H1 (cell line): ENCODE measurements around the gene CAD. TPM values are rescaled to one million over a fixed set of nuclear protein-coding genes. Genes with fewer than 3 reads are reported as not detected.

Source experiments
- CTCF ChIA-PET: fragments of 300-600 bp; sonication (Branson Sonifier 250); formaldehyde crosslinking; loops from one replicate; lab custom pipeline; 2021; ENCODE audit not compliant: partially characterized antibody; lab: Charles Lee
- POLR2A ChIA-PET: fragments of 300-600 bp; sonication (Branson Sonifier 250); formaldehyde crosslinking; loops from one replicate; lab custom pipeline; 2021; ENCODE audit warnings: inconsistent platforms; ENCODE audit not compliant: partially characterized antibody; lab: Charles Lee
- DNase-seq, 2 experiments: peaks; one replicate each; pipeline versions ENCODE4 v3.0.0 to v3.0.0-alpha.2; 2010 to 2022; ENCODE audit warnings: low spot score in 2 of 2, low read depth in 1 of 2, mixed read lengths in 1 of 2
- FAIRE-seq: peaks from 2 replicates; lab custom pipeline; 2011; peaks lifted over from hg19 to GRCh38; lab: Jason Lieb, UNC
- H2AFZ ChIP-seq: 2 replicates; pipeline ENCODE4 v1.8.1; 2012; ENCODE audit warnings: low read length, inconsistent platforms
- H2AK5ac ChIP-seq: 2 replicates; pipeline ENCODE4 v1.6.1; 2013; ENCODE audit warnings: low read depth, low read length
- H2BK120ac ChIP-seq: replicated peaks from 2 replicates; pipeline ENCODE3; 2013; ENCODE audit warnings: low read depth, low read length, inconsistent platforms
- H2BK12ac ChIP-seq: 2 replicates; pipeline ENCODE4 v1.6.1; 2013; ENCODE audit warnings: low read depth, low read length
- H2BK15ac ChIP-seq: 2 replicates; pipeline ENCODE4 v1.6.1; 2013; ENCODE audit warnings: low read length
- H2BK20ac ChIP-seq: 2 replicates; pipeline ENCODE4 v1.6.1; 2013; ENCODE audit warnings: low read length
- H2BK5ac ChIP-seq: 2 replicates; pipeline ENCODE4 v1.6.1; 2013; ENCODE audit warnings: low read depth, low read length
- H3K14ac ChIP-seq: 2 replicates; pipeline ENCODE4 v1.6.1; 2013; ENCODE audit warnings: inconsistent platforms; ENCODE audit not compliant: insufficient read length
- H3K18ac ChIP-seq: 2 replicates; pipeline ENCODE4 v1.6.1; 2013; ENCODE audit warnings: low read length; ENCODE audit errors: extremely low read depth
- H3K23ac ChIP-seq: 2 replicates; pipeline ENCODE4 v1.6.1; 2013; ENCODE audit warnings: inconsistent platforms; ENCODE audit not compliant: insufficient read length
- H3K23me2 ChIP-seq: 2 replicates; pipeline ENCODE4 v1.6.1; 2013; ENCODE audit warnings: low read depth, low read length
- H3K27ac ChIP-seq: 2 replicates; pipeline ENCODE4 v1.6.1; 2011; ENCODE audit warnings: low read depth, low read length, inconsistent platforms
- H3K27me3 ChIP-seq, 4 experiments: replicated peaks in 1 of 4; 1 replicate in 1 of 4; 2 replicates in 3 of 4; pipeline versions ENCODE4 v1.6.1 to v1.8.1; 2011 to 2013; ENCODE audit warnings: low read length in 3 of 4, mild to moderate bottlenecking in 3 of 4, inconsistent platforms in 2 of 4, mixed read lengths in 2 of 4, moderate library complexity in 1 of 4; ENCODE audit not compliant: control insufficient read depth in 3 of 4, insufficient read depth in 3 of 4; ENCODE audit errors: extremely low read depth in 1 of 4
- H3K36me3 ChIP-seq, 4 experiments: 2 replicates each; pipeline versions ENCODE4 v1.6.1 to v1.8.1; 2011 to 2013; ENCODE audit warnings: mild to moderate bottlenecking in 4 of 4, low read length in 3 of 4, moderate library complexity in 2 of 4, control low read depth in 1 of 4, inconsistent platforms in 1 of 4; ENCODE audit not compliant: insufficient read depth in 4 of 4, control insufficient read depth in 2 of 4
- H3K4ac ChIP-seq: replicated peaks from 2 replicates; pipeline ENCODE3; 2013; ENCODE audit warnings: low read length, low read depth, mixed read lengths, inconsistent platforms; ENCODE audit not compliant: insufficient read length
- H3K4me1 ChIP-seq, 4 experiments: replicated peaks in 1 of 4; 1 replicate in 1 of 4; 2 replicates in 3 of 4; pipeline versions ENCODE4 v1.6.1 to v1.8.1; 2011 to 2013; ENCODE audit warnings: low read length in 3 of 4, inconsistent platforms in 2 of 4, mixed read lengths in 1 of 4; ENCODE audit not compliant: insufficient read depth in 4 of 4, control insufficient read depth in 3 of 4
- H3K4me2 ChIP-seq, 2 experiments: 2 replicates each; pipeline versions ENCODE4 v1.6.1 to v1.8.1; 2011 to 2013; ENCODE audit warnings: low read depth in 2 of 2, low read length in 2 of 2, control low read depth in 1 of 2, inconsistent platforms in 1 of 2, mild to moderate bottlenecking in 1 of 2; ENCODE audit not compliant: insufficient read depth in 1 of 2
- H3K4me3 ChIP-seq, 4 experiments: fragments of 200-600, 300-600 bp in 1 of 4; sonication (generic), shearing (Covaris generic), sonication (Bioruptor Twin) in 1 of 4; 2 replicates each; pipeline versions ENCODE4 v1.5.1 to v1.8.1; 2011 to 2016; ENCODE audit warnings: low read length in 4 of 4, low read depth in 3 of 4, control low read depth in 2 of 4, inconsistent platforms in 2 of 4, mild to moderate bottlenecking in 2 of 4, mixed read lengths in 1 of 4, moderate library complexity in 1 of 4; ENCODE audit not compliant: insufficient read depth in 2 of 4; ENCODE audit errors: extremely low read depth in 1 of 4
- H3K56ac ChIP-seq: replicated peaks from 2 replicates; pipeline ENCODE3; 2013; ENCODE audit warnings: low read depth, mild to moderate bottlenecking, mixed read lengths, low read length, inconsistent platforms; ENCODE audit not compliant: insufficient read length
- H3K79me1 ChIP-seq: 2 replicates; pipeline ENCODE4 v1.6.1; 2013; ENCODE audit warnings: low read depth, low read length, control low read depth
- H3K79me2 ChIP-seq, 2 experiments: 2 replicates each; pipeline versions ENCODE4 v1.6.1 to v1.8.1; 2012 to 2013; ENCODE audit warnings: low read length in 2 of 2, mild to moderate bottlenecking in 2 of 2, inconsistent platforms in 1 of 2; ENCODE audit not compliant: insufficient read depth in 2 of 2, control insufficient read depth in 1 of 2
- H3K9ac ChIP-seq, 4 experiments: replicated peaks in 1 of 4; 1 replicate in 1 of 4; 2 replicates in 3 of 4; pipeline versions ENCODE4 v1.6.1 to v1.8.1; 2011 to 2013; ENCODE audit warnings: low read depth in 3 of 4, low read length in 3 of 4, control low read depth in 2 of 4, mild to moderate bottlenecking in 2 of 4, moderate library complexity in 2 of 4, inconsistent platforms in 1 of 4; ENCODE audit errors: extremely low read depth in 1 of 4
- H3K9me3 ChIP-seq, 2 experiments: 2 replicates each; pipeline versions ENCODE4 v1.6.1 to v1.8.1; 2012 to 2013; ENCODE audit warnings: mild to moderate bottlenecking in 2 of 2, moderate library complexity in 2 of 2, control low read depth in 1 of 2, inconsistent platforms in 1 of 2, low read depth in 1 of 2, low read length in 1 of 2, mixed read lengths in 1 of 2; ENCODE audit not compliant: insufficient read depth in 2 of 2
- H4K20me1 ChIP-seq, 2 experiments: replicated peaks in 1 of 2; 2 replicates each; pipeline versions ENCODE3 to v1.8.1; 2011 to 2013; ENCODE audit warnings: inconsistent platforms in 2 of 2, low read length in 2 of 2, mild to moderate bottlenecking in 1 of 2; ENCODE audit not compliant: insufficient read depth in 2 of 2, control insufficient read depth in 1 of 2
- H4K5ac ChIP-seq: 2 replicates; pipeline ENCODE4 v1.6.1; 2013; ENCODE audit warnings: low read length, low read depth, mixed read lengths, inconsistent platforms; ENCODE audit not compliant: insufficient read length
- H4K8ac ChIP-seq: 2 replicates; pipeline ENCODE4 v1.8.0; 2013; ENCODE audit warnings: mild to moderate bottlenecking, moderate library complexity, low read length, inconsistent platforms; ENCODE audit not compliant: insufficient read depth; ENCODE audit errors: extremely low read depth
- H4K91ac ChIP-seq: replicated peaks from 2 replicates; pipeline ENCODE3; 2013; ENCODE audit warnings: low read length, mixed read lengths, inconsistent platforms; ENCODE audit not compliant: insufficient read length
- POLR2A ChIP-seq, 2 experiments: IDR thresholded peaks; 1 replicate in 1 of 2; 2 replicates in 1 of 2; pipeline ENCODE4 v1.6.1; 2011; ENCODE audit warnings: low read depth in 2 of 2, low read length in 2 of 2, mild to moderate bottlenecking in 2 of 2; ENCODE audit errors: control extremely low read depth in 1 of 2
- POLR2AphosphoS5 ChIP-seq: IDR thresholded peaks from 2 replicates; pipeline ENCODE4 v1.6.1; 2011; ENCODE audit warnings: low read depth, low read length
- RBBP5 ChIP-seq: IDR thresholded peaks from 2 replicates; pipeline ENCODE4 v1.7.1; 2012; ENCODE audit warnings: low read depth, mild to moderate bottlenecking, inconsistent platforms, low read length, moderate library complexity, borderline replicate concordance
- SAP30 ChIP-seq: fragments of 300-600 bp; sonication (generic); IDR thresholded peaks from 2 replicates; pipeline ENCODE4 v1.7.1; 2012; ENCODE audit warnings: low read length, moderate library complexity, mild to moderate bottlenecking, inconsistent platforms; ENCODE audit not compliant: insufficient read depth, insufficient replicate concordance
- SIN3A ChIP-seq, 2 experiments: IDR thresholded peaks in 1 of 2; conservative IDR thresholded peaks in 1 of 2; 2 replicates each; pipeline ENCODE4 v1.6.1; 2011 to 2012; ENCODE audit warnings: low read length in 2 of 2, improper control_type of control experiment in 1 of 2, low read depth in 1 of 2, mild to moderate bottlenecking in 1 of 2
- TAF1 ChIP-seq: IDR thresholded peaks from 2 replicates; pipeline ENCODE4 v1.6.1; 2011; ENCODE audit warnings: mild to moderate bottlenecking, low read depth, low read length
- WGBS, 2 experiments: shearing (Covaris generic) in 1 of 2; methylation state at CpG; one replicate each; pipeline versions ENCODE4 v1.1.6 to v1.1.7; 2013 to 2015; ENCODE audit warnings: low lambda C conversion rate in 2 of 2, mixed read lengths in 2 of 2, inconsistent platforms in 1 of 2, low coverage in 1 of 2, missing lambda C conversion rate in 1 of 2; ENCODE audit not compliant: insufficient replicate concordance in 2 of 2, insufficient coverage in 1 of 2, insufficient read length in 1 of 2; ENCODE audit errors: extremely low coverage in 1 of 2, missing lambda C conversion rate in 1 of 2; 5-methylcytosine and 5-hydroxymethylcytosine counted together
- polyA plus RNA-seq, 7 experiments: library from polyadenylated mRNA; depleted of rRNA in 3 of 7; stranded (reverse) in 5 of 7; unstranded in 2 of 7; fragments of >200 nt in 5 of 7; fragments of 200-250 nt in 2 of 7; gene quantifications; 1 replicate in 5 of 7; 2 replicates in 1 of 7; 4 replicates in 1 of 7; pipeline versions ENCODE4 v1.2.1 to v1.2.3, GENCODE V29; 2011 to 2013; ENCODE audit warnings: missing spikeins in 2 of 7, mixed read lengths in 2 of 7
- total RNA-seq: library from RNA; stranded (reverse); fragmentation: NEBNext Ultra II Directional; extraction: Animal tissue kit (Norgen Biotek cat#: 25700); gene quantifications from 2 replicates; pipeline ENCODE4 v1.2.1, GENCODE V29; 2021
- TF ChIP-seq, protein P1 (sequence below): IDR thresholded peaks from 2 replicates; pipeline ENCODE4 v1.6.1; 2012; ENCODE audit warnings: inconsistent platforms
- TF ChIP-seq, protein P2 (sequence below): IDR thresholded peaks from 2 replicates; pipeline ENCODE4 v1.6.1; 2012; ENCODE audit warnings: low read length, inconsistent platforms

Gene CAD
- total and polyA plus RNA-seq, 2 of the 8 experiments (the other 6 are each of a cell fraction or from before 2014, with no cell fraction given): 130 to 146 TPM

DNA sequence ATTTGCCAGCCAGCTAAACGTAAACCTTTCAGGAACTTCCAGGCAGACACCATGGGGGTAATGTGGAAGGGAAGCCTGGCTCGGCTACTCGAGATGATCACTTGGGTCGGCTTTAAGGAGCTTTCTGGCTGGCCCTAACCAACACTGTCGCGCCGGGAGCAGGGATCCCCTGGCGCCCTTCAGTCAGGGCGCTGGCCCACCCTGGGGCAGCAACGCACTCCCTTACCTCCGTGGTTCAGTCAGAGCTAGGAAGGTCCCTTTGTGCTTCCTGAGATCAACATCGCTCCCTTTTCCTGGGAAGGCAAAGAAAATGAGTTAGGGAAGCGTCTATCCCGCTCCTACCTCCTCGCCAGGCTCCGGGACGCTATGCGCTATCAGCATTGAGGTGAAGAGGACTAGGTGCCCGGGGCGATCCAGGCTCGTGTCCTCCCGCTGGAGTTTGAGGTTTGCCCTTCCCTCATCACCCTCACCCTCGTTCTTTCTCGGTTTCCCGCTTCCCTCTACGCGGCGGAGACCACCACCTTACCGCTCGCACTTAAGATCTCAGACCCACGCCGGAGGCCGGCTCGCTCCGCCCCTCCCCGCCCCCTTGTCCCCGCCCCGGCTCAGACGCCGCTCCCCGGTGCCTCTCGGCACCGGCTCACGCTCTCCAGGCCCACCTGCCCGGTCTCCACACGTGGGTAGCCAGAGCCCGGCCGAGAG is 5.8 kb upstream of the CAD start:
- H2BK20ac ChIP-seq: no peak overlapping the region
- peaks cover 0 to under 1% (median 0%) of the 10 kb centered on the region in 4 experiments; a peak in 3 of 7 replicates for H3K4me1 ChIP-seq
- H3K4me3 ChIP-seq: peak overlapping the region; percentile 75 to 92 (median 83)
- ChIA-PET CTCF (interaction anchor here (0.5 to 1.5 kb wide), 7 partner anchors 20 to 130 kb away, joined by 3 to 4 read pairs (median 3); no protein-coding TSS in a partner anchor), POLR2A (interaction anchor here (0.6 to 6.8 kb wide), 28 partner anchors 10 to 708 kb away, joined by 3 to 42 read pairs (median 4); partner anchors contain the start of genes KHK, PREB, SLC30A3 and TRIM54)
- no peak overlapping the region for H2BK120ac ChIP-seq
- H3K36me3 ChIP-seq: peaks cover 19 to 54% (median 29%) of the 10 kb centered on the region in 4 experiments
- peak overlapping the region; percentile 97 for H3K4ac ChIP-seq
- H2AK5ac ChIP-seq: no peak overlapping the region
- peaks cover 12% of the 10 kb centered on the region for H3K23me2 ChIP-seq
- DNase-seq (no peak), FAIRE-seq (no peak)
- peak overlapping the region; percentile 95 for H3K14ac ChIP-seq
- H3K23ac ChIP-seq: no peak overlapping the region
- H2BK15ac ChIP-seq: no peak overlapping the region
- peak overlapping the region; percentile 47 for H4K8ac ChIP-seq
- no peaks in the 10 kb centered on the region for H3K9me3 ChIP-seq
- peak overlapping the region; percentile 85; the same call in 1 of the 2 replicates for H2BK12ac ChIP-seq
- no peaks in the 10 kb centered on the region for H3K27me3 ChIP-seq
- H3K4me2 ChIP-seq: peak overlapping the region; percentile 89 to 90
- H2AFZ ChIP-seq: peak overlapping the region; percentile 23; the same call in 1 of the 2 replicates
- peak overlapping the region; percentile 69 for H4K91ac ChIP-seq
- peak overlapping the region; percentile 78 to 96 (median 88) for H3K9ac ChIP-seq
- no peaks in the 10 kb centered on the region for H3K79me1 ChIP-seq
- H3K18ac ChIP-seq: peak overlapping the region; percentile 89
- peaks cover 0 to 18% of the 10 kb centered on the region in 2 experiments; a peak in 3 of 4 replicates for H3K79me2 ChIP-seq
- H4K5ac ChIP-seq: peak overlapping the region; percentile 49
- peak overlapping the region; percentile 43 for H3K56ac ChIP-seq
- H4K20me1 ChIP-seq: peaks cover 0 to 14% of the 10 kb centered on the region in 2 experiments
- H3K27ac ChIP-seq: peak overlapping the region; percentile 76
- peak overlapping the region; percentile 80 for H2BK5ac ChIP-seq
- 4% methylated on average over 19 of the region's 48 CpGs; no CpG with 5 or more reads in 1 of the 2 experiments for WGBS, 2 experiments
- TF ChIP-seq RBBP5 (peak; percentile 0; the same call in 1 of the 2 replicates), POLR2AphosphoS5 (peak; percentile 51; the same call in 1 of the 2 replicates), SAP30 (peak; percentile 54), TAF1 (peak; percentile 45; the same call in 1 of the 2 replicates), SIN3A (conservative IDR thresholded peaks at IDR 0.05 in 1 of 2, IDR thresholded peaks at IDR 0.05 in 1 of 2; ENCODE audit: low read depth in 1 of 2, low read length in 2 of 2) (peak in 1 of 2 experiments; percentile 26; a peak in 1 of 4 replicates), POLR2A (IDR thresholded peaks at IDR 0.05; ENCODE audit: control extremely low read depth in 1 of 2, low read depth in 2 of 2, low read length in 2 of 2) (peak in 1 of 2 experiments; percentile 44; a peak in 1 of 3 replicates)
- TF ChIP-seq, protein P1, sequence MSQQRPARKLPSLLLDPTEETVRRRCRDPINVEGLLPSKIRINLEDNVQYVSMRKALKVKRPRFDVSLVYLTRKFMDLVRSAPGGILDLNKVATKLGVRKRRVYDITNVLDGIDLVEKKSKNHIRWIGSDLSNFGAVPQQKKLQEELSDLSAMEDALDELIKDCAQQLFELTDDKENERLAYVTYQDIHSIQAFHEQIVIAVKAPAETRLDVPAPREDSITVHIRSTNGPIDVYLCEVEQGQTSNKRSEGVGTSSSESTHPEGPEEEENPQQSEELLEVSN: peak; percentile 65
- TF ChIP-seq, protein P2, sequence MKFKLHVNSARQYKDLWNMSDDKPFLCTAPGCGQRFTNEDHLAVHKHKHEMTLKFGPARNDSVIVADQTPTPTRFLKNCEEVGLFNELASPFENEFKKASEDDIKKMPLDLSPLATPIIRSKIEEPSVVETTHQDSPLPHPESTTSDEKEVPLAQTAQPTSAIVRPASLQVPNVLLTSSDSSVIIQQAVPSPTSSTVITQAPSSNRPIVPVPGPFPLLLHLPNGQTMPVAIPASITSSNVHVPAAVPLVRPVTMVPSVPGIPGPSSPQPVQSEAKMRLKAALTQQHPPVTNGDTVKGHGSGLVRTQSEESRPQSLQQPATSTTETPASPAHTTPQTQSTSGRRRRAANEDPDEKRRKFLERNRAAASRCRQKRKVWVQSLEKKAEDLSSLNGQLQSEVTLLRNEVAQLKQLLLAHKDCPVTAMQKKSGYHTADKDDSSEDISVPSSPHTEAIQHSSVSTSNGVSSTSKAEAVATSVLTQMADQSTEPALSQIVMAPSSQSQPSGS: no peak
